GM12873 (cell line): Measurements from ENCODE around the gene CCDC68.

Experiments
- TF ChIP-seq, protein P1 (sequence below): IDR thresholded peaks from 2 replicates; pipeline ENCODE4 v1.5.1; 2012; ENCODE audit warnings: low read depth, mild to moderate bottlenecking, moderate library complexity, low read length, control low read depth; ENCODE audit not compliant: insufficient read depth; ENCODE audit errors: missing control alignments

The CCDC68 gene

DNA sequence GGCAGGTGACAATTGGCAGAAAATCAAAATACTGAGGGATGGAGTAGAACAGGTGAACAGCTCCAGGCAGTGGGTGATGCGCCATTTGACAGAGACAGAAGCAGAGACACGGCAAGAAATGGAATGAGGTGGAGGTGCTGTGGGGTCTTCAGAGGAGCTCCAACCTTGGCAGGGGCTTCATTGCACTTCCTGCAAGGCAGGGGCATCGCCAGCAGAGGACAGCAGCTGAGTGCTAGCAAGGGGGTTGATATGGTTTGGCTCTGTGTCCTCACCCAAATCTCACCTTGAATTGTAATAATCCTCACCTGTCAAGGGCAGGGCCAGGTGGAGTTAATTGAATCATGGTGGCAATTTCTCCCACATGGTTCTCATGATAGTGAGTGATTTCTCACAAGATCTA lies 42.8 kb downstream of the CCDC68 start:
- TF ChIP-seq, protein P1, sequence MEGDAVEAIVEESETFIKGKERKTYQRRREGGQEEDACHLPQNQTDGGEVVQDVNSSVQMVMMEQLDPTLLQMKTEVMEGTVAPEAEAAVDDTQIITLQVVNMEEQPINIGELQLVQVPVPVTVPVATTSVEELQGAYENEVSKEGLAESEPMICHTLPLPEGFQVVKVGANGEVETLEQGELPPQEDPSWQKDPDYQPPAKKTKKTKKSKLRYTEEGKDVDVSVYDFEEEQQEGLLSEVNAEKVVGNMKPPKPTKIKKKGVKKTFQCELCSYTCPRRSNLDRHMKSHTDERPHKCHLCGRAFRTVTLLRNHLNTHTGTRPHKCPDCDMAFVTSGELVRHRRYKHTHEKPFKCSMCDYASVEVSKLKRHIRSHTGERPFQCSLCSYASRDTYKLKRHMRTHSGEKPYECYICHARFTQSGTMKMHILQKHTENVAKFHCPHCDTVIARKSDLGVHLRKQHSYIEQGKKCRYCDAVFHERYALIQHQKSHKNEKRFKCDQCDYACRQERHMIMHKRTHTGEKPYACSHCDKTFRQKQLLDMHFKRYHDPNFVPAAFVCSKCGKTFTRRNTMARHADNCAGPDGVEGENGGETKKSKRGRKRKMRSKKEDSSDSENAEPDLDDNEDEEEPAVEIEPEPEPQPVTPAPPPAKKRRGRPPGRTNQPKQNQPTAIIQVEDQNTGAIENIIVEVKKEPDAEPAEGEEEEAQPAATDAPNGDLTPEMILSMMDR, result peak; percentile 37

DNA sequence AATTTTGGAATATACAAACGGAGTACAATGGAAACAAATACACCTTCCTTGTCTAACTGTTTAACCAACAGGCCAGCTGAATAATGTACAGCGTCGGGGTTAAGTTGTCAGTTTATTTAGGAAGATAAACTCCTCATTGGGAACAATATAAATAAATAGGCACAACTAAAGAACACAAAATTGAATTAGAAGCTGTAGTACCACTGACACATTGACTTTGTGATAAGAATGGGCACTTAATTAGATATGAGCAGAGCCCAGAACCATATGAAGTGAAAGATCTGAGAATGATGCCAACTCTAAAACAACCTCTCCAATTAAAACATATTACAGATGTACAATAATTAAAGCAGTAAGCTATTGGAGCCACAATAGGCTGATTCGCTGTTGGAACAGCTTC lies 44.4 kb downstream of the CCDC68 start:
- TF ChIP-seq, protein P1, result no peak

DNA sequence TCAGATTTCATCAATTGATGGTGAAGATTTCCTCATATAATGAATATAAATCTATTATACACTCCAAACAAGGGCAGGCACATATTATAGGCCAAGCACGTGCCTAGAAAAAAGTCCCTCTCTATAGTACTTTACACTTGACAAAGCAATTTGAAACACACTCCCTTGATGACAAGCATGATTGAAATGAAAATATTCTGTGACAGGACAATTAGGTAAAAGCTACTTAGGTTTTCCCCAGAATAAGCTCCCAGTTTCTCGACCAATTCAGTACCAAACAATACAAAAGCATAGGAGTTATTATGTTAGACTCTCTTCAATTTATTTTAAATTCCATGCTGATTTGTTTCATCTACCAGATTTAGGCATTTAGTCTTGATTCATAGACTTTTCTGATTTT lies 47.7 kb downstream of the CCDC68 start:
- TF ChIP-seq, protein P1, result no peak

DNA sequence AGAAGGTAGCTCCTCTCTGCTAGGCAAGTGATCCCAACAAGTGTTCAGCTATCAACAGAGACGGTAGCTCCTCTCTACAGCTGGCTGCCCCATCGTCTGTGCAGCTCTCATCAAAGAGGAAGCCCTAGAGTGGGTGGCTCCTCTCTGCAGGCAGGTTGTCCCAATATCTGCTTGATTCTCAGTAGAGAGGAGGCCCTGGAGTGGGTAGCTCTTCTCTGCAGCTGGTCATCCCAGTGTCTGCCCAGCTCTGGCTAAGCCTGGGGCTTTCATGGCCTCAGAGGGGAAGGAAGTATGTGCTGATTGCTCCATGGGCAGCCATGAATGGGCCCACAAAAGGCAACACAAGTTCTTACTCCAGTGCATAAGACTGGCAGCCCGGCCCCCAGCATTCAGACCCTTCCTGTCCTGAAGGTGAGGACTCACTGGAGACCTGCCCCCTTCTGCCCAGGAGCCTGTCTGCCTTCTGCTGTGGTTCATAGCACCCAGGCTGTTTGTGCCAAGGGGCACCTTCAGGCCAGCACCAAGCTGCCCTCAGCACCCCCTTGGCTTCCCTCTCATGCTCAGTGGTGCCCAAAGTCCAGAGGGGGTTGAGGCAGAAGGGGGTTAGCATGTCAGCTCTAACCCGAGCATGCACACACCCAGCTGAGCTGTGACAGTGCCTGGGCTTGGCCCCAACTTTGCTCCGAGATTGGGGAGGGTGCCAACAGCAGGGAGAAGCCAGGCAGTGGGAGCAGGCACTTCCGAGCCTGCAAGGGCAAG lies 48.9 kb downstream of the CCDC68 start:
- TF ChIP-seq, protein P1, result no peak

DNA sequence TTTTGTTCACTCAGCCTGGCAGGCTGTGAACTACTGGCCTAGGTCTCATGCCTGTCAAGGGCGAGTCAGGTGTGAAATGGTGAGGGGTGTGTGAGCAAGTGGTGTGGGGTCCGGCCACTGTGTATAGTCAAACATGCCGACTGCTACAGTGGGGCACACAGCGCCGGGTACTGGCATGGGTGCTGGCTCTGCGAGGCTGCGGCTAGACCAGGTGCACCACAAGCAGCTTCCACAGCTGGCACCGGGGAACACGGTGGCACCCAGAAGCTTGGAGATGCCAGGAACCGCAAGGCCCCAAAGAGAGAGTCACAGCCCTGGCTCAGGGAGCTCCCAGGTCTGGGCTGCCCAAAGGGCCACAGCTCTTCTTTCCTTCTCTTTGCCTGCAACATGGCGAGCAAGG lies 49.7 kb downstream of the CCDC68 start:
- TF ChIP-seq, protein P1, result no peak

DNA sequence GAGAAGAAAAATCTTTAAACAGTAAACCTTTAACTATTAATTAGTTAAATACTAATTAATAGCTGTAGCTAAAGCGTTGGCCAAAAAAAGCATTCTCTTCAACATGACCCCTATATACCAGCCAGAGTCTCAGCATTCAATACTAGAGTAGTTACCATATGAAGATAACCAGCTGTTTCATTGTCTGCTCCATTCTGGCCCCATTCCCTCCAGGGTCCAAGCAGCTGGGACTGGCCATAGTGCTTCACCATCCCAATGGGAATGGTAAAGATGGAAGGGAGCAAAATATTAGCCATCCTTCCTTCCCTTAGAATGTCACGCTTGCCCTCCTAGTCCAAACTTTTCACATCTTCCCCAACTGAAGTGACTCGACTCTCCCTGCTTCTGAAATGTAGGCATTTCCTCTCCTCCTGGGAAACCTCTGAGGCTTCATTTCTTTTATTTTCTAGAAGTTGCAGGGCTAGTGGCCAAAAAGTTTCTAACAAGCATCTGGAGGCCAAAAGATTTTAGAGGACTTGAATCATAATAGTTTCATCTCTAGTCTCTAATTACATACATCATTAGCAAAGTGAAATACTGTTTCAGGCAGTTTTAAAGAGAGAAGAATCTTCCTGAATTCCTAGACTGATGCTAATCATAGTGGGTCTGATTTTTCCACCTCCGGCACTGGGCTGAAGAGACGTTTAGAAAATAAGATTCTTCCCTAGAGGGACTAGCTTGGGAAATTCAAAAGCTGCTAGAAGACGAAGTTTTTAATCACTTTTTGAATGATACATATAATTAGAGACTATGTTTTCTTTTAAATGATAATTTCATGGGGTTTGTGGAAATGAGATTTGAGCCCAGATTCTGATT lies 52.7 kb downstream of the CCDC68 start:
- TF ChIP-seq, protein P1, result no peak

DNA sequence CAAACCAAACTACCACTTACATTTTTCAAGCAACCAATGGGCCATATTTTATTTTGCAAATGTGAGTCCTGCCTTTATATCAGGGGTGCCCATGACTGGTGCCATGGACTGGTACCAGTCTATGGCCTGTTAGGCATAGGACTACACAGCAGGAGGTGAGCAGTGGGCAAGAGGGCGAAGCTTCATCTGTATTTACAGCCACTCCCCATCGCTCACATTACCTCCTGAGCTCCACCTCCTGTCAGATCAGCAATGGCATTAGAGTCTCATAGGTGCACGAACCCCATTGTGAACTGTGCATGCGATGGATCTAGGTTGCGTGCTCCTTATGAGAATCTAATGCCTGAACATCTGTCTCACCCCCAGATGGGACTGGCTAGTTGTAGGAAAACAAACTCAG lies 53.6 kb downstream of the CCDC68 start:
- TF ChIP-seq, protein P1, result no peak
